Keratinocyte (primary cell): Measurements from ENCODE around the gene RNASE8.

Source experiments
- EZH2 ChIP-seq: IDR thresholded peaks from one replicate; pipeline ENCODE4 v1.6.1; 2012; ENCODE audit warnings: inconsistent platforms, mild to moderate bottlenecking, low read length, moderate library complexity
- TF ChIP-seq, protein P1 (sequence below), 3 experiments: IDR thresholded peaks in 1 of 3; conservative IDR thresholded peaks in 1 of 3; optimal IDR thresholded peaks in 1 of 3; 2 replicates in 2 of 3; 3 replicates in 1 of 3; pipeline versions ENCODE3 to v1.5.1; 2011; ENCODE audit warnings: low read length in 3 of 3, mild to moderate bottlenecking in 3 of 3, moderate library complexity in 2 of 3, control low read depth in 1 of 3, inconsistent platforms in 1 of 3; ENCODE audit not compliant: insufficient read depth in 2 of 3; ENCODE audit errors: extremely low read depth in 1 of 3

- TF ChIP-seq, protein P1, sequence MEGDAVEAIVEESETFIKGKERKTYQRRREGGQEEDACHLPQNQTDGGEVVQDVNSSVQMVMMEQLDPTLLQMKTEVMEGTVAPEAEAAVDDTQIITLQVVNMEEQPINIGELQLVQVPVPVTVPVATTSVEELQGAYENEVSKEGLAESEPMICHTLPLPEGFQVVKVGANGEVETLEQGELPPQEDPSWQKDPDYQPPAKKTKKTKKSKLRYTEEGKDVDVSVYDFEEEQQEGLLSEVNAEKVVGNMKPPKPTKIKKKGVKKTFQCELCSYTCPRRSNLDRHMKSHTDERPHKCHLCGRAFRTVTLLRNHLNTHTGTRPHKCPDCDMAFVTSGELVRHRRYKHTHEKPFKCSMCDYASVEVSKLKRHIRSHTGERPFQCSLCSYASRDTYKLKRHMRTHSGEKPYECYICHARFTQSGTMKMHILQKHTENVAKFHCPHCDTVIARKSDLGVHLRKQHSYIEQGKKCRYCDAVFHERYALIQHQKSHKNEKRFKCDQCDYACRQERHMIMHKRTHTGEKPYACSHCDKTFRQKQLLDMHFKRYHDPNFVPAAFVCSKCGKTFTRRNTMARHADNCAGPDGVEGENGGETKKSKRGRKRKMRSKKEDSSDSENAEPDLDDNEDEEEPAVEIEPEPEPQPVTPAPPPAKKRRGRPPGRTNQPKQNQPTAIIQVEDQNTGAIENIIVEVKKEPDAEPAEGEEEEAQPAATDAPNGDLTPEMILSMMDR (optimal IDR thresholded peaks at IDR 0.05 in 1 of 3, IDR thresholded peaks at IDR 0.05 in 1 of 3, conservative IDR thresholded peaks at IDR 0.05 in 1 of 3; ENCODE audit: extremely low read depth in 1 of 3, insufficient read depth in 2 of 3, low read length in 3 of 3), result no peak
- TF ChIP-seq EZH2, result no peak
Measured at GRCh38 chr14:21025371-21026273, 32.0 kb upstream of the RNASE8 start.
